CD4-positive, alpha-beta T cell treated with Interleukin-4 for 4 hours (primary cell): ENCODE measurements around the gene NOTCH1.
A peak's percentile ranks its signal among the peaks of the same experiment; 100 is the strongest.

Experiments used
- DNase-seq: peaks from one replicate; pipeline ENCODE4 v3.0.0-alpha.2; 2020

NOTCH1 gene

GRCh38 chr9:136482046-136482792, 63.6 kb downstream of the NOTCH1 start:
- peak; percentile 36 for DNase-seq

- no peak for DNase-seq
Measured at GRCh38 chr9:136481558-136481957, 64.3 kb downstream of the NOTCH1 start.

GRCh38 chr9:136476369-136477150, 69.3 kb downstream of the NOTCH1 start:
- no peak for DNase-seq

GRCh38 chr9:136474974-136475865, 70.6 kb downstream of the NOTCH1 start:
- no peak for DNase-seq

GRCh38 chr9:136474021-136474640, 71.7 kb downstream of the NOTCH1 start:
- no peak for DNase-seq

- DNase-seq: no peak
Measured at GRCh38 chr9:136473354-136473721, 72.5 kb downstream of the NOTCH1 start.

GRCh38 chr9:136472640-136473353, 73.1 kb downstream of the NOTCH1 start:
- DNase-seq: no peak

GRCh38 chr9:136471802-136472487, 73.9 kb downstream of the NOTCH1 start:
- DNase-seq: no peak

- no peak for DNase-seq
Measured at GRCh38 chr9:136470792-136471469, 74.9 kb downstream of the NOTCH1 start.

- no peak for DNase-seq
Measured at GRCh38 chr9:136470356-136470755, 75.5 kb downstream of the NOTCH1 start.

GRCh38 chr9:136467766-136468165, 78.1 kb downstream of the NOTCH1 start:
- DNase-seq: no peak

- no peak for DNase-seq
Measured at GRCh38 chr9:136466155-136466541, 79.7 kb downstream of the NOTCH1 start.

- DNase-seq: no peak
Measured at GRCh38 chr9:136465500-136466154, 80.2 kb downstream of the NOTCH1 start.

- no peak for DNase-seq
Measured at GRCh38 chr9:136464241-136464640, 81.6 kb downstream of the NOTCH1 start.

GRCh38 chr9:136463578-136463977, 82.3 kb downstream of the NOTCH1 start:
- no peak for DNase-seq

GRCh38 chr9:136462664-136463063, 83.2 kb downstream of the NOTCH1 start:
- no peak for DNase-seq

- DNase-seq: no peak
Measured at GRCh38 chr9:136460772-136461325, 85.0 kb downstream of the NOTCH1 start.

GRCh38 chr9:136459425-136459824, 86.4 kb downstream of the NOTCH1 start:
- no peak for DNase-seq

GRCh38 chr9:136457326-136457725, 88.5 kb downstream of the NOTCH1 start:
- no peak for DNase-seq

- DNase-seq: no peak
Measured at GRCh38 chr9:136456258-136456657, 89.6 kb downstream of the NOTCH1 start.
